GM23338 (cell line): ENCODE data around the gene EXOC3L1. TPM values are rescaled to one million over a fixed set of nuclear protein-coding genes. Genes with fewer than 3 reads are reported as not detected.

Experiments
- ATAC-seq: fragments of 200-7000 bp; cut with Tn5 transposase; 3 replicates; pipeline ENCODE4 v1.9.1; 2020
- DNase-seq: peaks from one replicate; pipeline ENCODE4 v3.0.0-alpha.2; 2015; ENCODE audit warnings: low spot score
- H2AFZ ChIP-seq: fragments of 200-600 bp; sonication (generic); 2 replicates; pipeline ENCODE4 v1.8.0; 2016; ENCODE audit warnings: antibody characterized with exemption, mild to moderate bottlenecking, moderate library complexity
- H3F3A ChIP-seq: fragments of 200-600 bp; sonication (generic); replicated peaks from 2 replicates; pipeline ENCODE4 v1.8.0; 2017; ENCODE audit warnings: antibody characterized with exemption, mixed run types, low read depth
- H3K27ac ChIP-seq: fragments of 200-600 bp; sonication (generic); 2 replicates; pipeline ENCODE4 v1.6.1; 2016; ENCODE audit warnings: low read depth
- H3K27me3 ChIP-seq: fragments of 200-600 bp; sonication (generic); 2 replicates; pipeline ENCODE4 v1.8.0; 2016; ENCODE audit warnings: mild to moderate bottlenecking, mixed run types, moderate library complexity; ENCODE audit not compliant: insufficient read depth
- H3K36me3 ChIP-seq: fragments of 200-600 bp; sonication (generic); 2 replicates; pipeline ENCODE4 v1.8.0; 2016; ENCODE audit warnings: mild to moderate bottlenecking; ENCODE audit not compliant: insufficient read depth
- H3K4me1 ChIP-seq: fragments of 200-600 bp; sonication (generic); 2 replicates; pipeline ENCODE4 v1.8.0; 2016; ENCODE audit warnings: mild to moderate bottlenecking, moderate library complexity; ENCODE audit not compliant: insufficient read depth
- H3K4me2 ChIP-seq: fragments of 200-600 bp; sonication (generic); 2 replicates; pipeline ENCODE4 v1.7.1; 2017; ENCODE audit warnings: mixed run types
- H3K4me3 ChIP-seq: fragments of 200-600 bp; sonication (generic); 2 replicates; pipeline ENCODE4 v1.6.1; 2016; ENCODE audit warnings: mixed run types
- H3K79me2 ChIP-seq: fragments of 200-600 bp; sonication (generic); replicated peaks from 2 replicates; pipeline ENCODE4 v1.8.0; 2017; ENCODE audit warnings: mild to moderate bottlenecking; ENCODE audit not compliant: insufficient read depth
- H3K9me2 ChIP-seq: fragments of 200-600 bp; sonication (generic); 2 replicates; pipeline ENCODE4 v1.8.0; 2017; ENCODE audit not compliant: insufficient read depth
- H4K20me1 ChIP-seq: fragments of 200-600 bp; sonication (generic); replicated peaks from 2 replicates; pipeline ENCODE4 v1.8.0; 2017; ENCODE audit warnings: mild to moderate bottlenecking; ENCODE audit not compliant: insufficient read depth
- H3K27ac Mint-ChIP-seq: 2 replicates; pipeline ENCODE4 v1.8.0; 2020; ENCODE audit warnings: inconsistent platforms, mild to moderate bottlenecking, moderate library complexity, mixed read lengths
- H3K27me3 Mint-ChIP-seq: 3 replicates; pipeline ENCODE4 v1.8.0; 2022; ENCODE audit warnings: low read depth, mild to moderate bottlenecking, moderate library complexity, mixed read lengths, inconsistent platforms; ENCODE audit not compliant: insufficient read depth, poor library complexity
- H3K36me3 Mint-ChIP-seq: 3 replicates; pipeline ENCODE4 v1.8.0; 2021; ENCODE audit warnings: low read depth, mild to moderate bottlenecking, inconsistent platforms, moderate library complexity, mixed read lengths
- H3K4me1 Mint-ChIP-seq: 3 replicates; pipeline ENCODE4 v1.8.0; 2020; ENCODE audit warnings: mild to moderate bottlenecking, inconsistent platforms, mixed read lengths
- H3K4me3 Mint-ChIP-seq: 3 replicates; pipeline ENCODE4 v1.8.0; 2021; ENCODE audit warnings: moderate library complexity, mild to moderate bottlenecking, inconsistent platforms, mixed read lengths
- H3K9me3 Mint-ChIP-seq: 3 replicates; pipeline ENCODE4 v1.8.0; 2020; ENCODE audit warnings: moderate library complexity, mild to moderate bottlenecking, inconsistent platforms, mixed read lengths
- CREB1 ChIP-seq: fragments of 250-450 bp; sonication (Bioruptor Pico); IDR thresholded peaks from 2 replicates; pipeline ENCODE4 v1.5.0; 2020; ENCODE audit warnings: low read depth, mild to moderate bottlenecking, moderate library complexity
- EZH2 ChIP-seq: fragments of 200-600 bp; sonication (generic); IDR thresholded peaks from one replicate; pipeline ENCODE4 v1.8.0; 2017; ENCODE audit warnings: antibody characterized with exemption, mild to moderate bottlenecking, low read depth; ENCODE audit not compliant: unreplicated experiment
- EZH2phosphoT487 ChIP-seq: fragments of 200-600 bp; sonication (generic); IDR thresholded peaks from one replicate; pipeline ENCODE4 v1.8.1; 2018; ENCODE audit warnings: antibody characterized with exemption; ENCODE audit not compliant: unreplicated experiment
- JUNB ChIP-seq: IDR thresholded peaks from one replicate; pipeline ENCODE4 v1.6.1; 2016; ENCODE audit warnings: antibody characterized with exemption; ENCODE audit not compliant: unreplicated experiment
- NANOG ChIP-seq: IDR thresholded peaks from 2 replicates; pipeline ENCODE4 v1.6.1; 2016; ENCODE audit warnings: antibody characterized with exemption, borderline replicate concordance
- POLR2AphosphoS5 ChIP-seq: IDR thresholded peaks from 2 replicates; pipeline ENCODE4 v1.6.1; 2016; ENCODE audit warnings: antibody characterized with exemption, low read depth
- REST ChIP-seq: IDR thresholded peaks from one replicate; pipeline ENCODE4 v1.6.1; 2018; ENCODE audit warnings: antibody characterized with exemption; ENCODE audit not compliant: unreplicated experiment
- STAT1 ChIP-seq: IDR thresholded peaks from one replicate; pipeline ENCODE4 v1.6.1; 2016; ENCODE audit warnings: antibody characterized with exemption; ENCODE audit not compliant: unreplicated experiment
- ZNF114 ChIP-seq: fragments of 250-450 bp; sonication (Bioruptor Pico); IDR thresholded peaks from 2 replicates; pipeline ENCODE4 v1.5.0; 2020; ENCODE audit warnings: mild to moderate bottlenecking, moderate library complexity
- ZNF331 ChIP-seq: fragments of 250-450 bp; sonication (Bioruptor Pico); IDR thresholded peaks from 2 replicates; pipeline ENCODE4 v1.5.0; 2020; ENCODE audit warnings: low read depth, mild to moderate bottlenecking, moderate library complexity
- ZNF462 ChIP-seq: fragments of 250-450 bp; sonication (Bioruptor Pico); IDR thresholded peaks from 2 replicates; pipeline ENCODE4 v1.5.0; 2020; ENCODE audit warnings: mild to moderate bottlenecking, moderate library complexity
- polyA plus RNA-seq: library from polyadenylated mRNA; unstranded; fragments of >200 nt; fragmentation: Nextera tagmentation; extraction: Ambion mirVana; gene quantifications from 2 replicates; pipeline ENCODE4 v1.2.1, GENCODE V29; 2016
- total RNA-seq: library from RNA; depleted of rRNA; stranded (reverse); fragments of >200 nt; shearing (Covaris generic); gene quantifications from 2 replicates; pipeline ENCODE4 v1.2.3, GENCODE V29; 2014
- TF ChIP-seq, protein P1 (sequence below): IDR thresholded peaks from 2 replicates; pipeline ENCODE4 v1.6.1; 2016; ENCODE audit warnings: antibody characterized with exemption
- TF ChIP-seq, protein P2 (sequence below), 2 experiments: fragments of 200-600 bp in 1 of 2; sonication (generic) in 1 of 2; conservative IDR thresholded peaks; 2 replicates each; pipeline versions ENCODE4 v1.5.1 to v1.6.1; 2016 to 2017; ENCODE audit warnings: antibody characterized with exemption in 2 of 2, low read depth in 2 of 2, mild to moderate bottlenecking in 2 of 2, moderate library complexity in 1 of 2

The EXOC3L1 gene
- total and polyA plus RNA-seq, 2 experiments from 2014 or later, result 1.1 to 2.3 TPM

- peaks cover 9% of the 10 kb centered on the region for H3K36me3 Mint-ChIP-seq
Measured at GRCh38 chr16:67188798-67189197, 1.1 kb downstream of the EXOC3L1 start.

More at GRCh38 chr16:67188798-67189197, 1.1 kb downstream of the EXOC3L1 start:
- Histone ChIP-seq H3K4me3 (no peak overlapping the region), H3F3A (0 out of 2 replicates have a peak, but pooled peaks cover 9% of the 10 kb centered on the region), H3K4me2 (no peak overlapping the region), H3K79me2 (peaks cover 17% of the 10 kb centered on the region), H3K4me1 (peaks cover 18% of the 10 kb centered on the region; the same call in 1 of the 2 replicates), H3K27ac (no peak overlapping the region), H3K36me3 (no peaks in the 10 kb centered on the region), H3K9me2 (no peaks in the 10 kb centered on the region), H3K27me3 (peaks cover 28% of the 10 kb centered on the region), H2AFZ (no peak overlapping the region), H4K20me1 (peaks cover 11% of the 10 kb centered on the region)
- Mint-ChIP-seq H3K27ac (no peak overlapping the region), H3K4me1 (peaks cover 32% of the 10 kb centered on the region), H3K9me3 (no peaks in the 10 kb centered on the region; the same call in 2 of the 3 replicates), H3K27me3 (peaks cover 32% of the 10 kb centered on the region), H3K4me3 (no peak overlapping the region)
- DNase-seq (no peak), ATAC-seq (no peak)
- TF ChIP-seq JUNB, result no peak
- no peak for TF ChIP-seq POLR2AphosphoS5
- no peak for TF ChIP-seq NANOG
- TF ChIP-seq ZNF114 (CRISPR knock-in tag), result no peak
- TF ChIP-seq, protein P1, sequence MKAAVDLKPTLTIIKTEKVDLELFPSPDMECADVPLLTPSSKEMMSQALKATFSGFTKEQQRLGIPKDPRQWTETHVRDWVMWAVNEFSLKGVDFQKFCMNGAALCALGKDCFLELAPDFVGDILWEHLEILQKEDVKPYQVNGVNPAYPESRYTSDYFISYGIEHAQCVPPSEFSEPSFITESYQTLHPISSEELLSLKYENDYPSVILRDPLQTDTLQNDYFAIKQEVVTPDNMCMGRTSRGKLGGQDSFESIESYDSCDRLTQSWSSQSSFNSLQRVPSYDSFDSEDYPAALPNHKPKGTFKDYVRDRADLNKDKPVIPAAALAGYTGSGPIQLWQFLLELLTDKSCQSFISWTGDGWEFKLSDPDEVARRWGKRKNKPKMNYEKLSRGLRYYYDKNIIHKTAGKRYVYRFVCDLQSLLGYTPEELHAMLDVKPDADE, result no peak
- no peak for TF ChIP-seq STAT1
- TF ChIP-seq EZH2phosphoT487, result no peak
- TF ChIP-seq ZNF462 (CRISPR knock-in tag), result no peak
- no peak for TF ChIP-seq EZH2
- TF ChIP-seq ZNF331 (CRISPR knock-in tag), result no peak
- TF ChIP-seq, protein P2, sequence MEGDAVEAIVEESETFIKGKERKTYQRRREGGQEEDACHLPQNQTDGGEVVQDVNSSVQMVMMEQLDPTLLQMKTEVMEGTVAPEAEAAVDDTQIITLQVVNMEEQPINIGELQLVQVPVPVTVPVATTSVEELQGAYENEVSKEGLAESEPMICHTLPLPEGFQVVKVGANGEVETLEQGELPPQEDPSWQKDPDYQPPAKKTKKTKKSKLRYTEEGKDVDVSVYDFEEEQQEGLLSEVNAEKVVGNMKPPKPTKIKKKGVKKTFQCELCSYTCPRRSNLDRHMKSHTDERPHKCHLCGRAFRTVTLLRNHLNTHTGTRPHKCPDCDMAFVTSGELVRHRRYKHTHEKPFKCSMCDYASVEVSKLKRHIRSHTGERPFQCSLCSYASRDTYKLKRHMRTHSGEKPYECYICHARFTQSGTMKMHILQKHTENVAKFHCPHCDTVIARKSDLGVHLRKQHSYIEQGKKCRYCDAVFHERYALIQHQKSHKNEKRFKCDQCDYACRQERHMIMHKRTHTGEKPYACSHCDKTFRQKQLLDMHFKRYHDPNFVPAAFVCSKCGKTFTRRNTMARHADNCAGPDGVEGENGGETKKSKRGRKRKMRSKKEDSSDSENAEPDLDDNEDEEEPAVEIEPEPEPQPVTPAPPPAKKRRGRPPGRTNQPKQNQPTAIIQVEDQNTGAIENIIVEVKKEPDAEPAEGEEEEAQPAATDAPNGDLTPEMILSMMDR (conservative IDR thresholded peaks at IDR 0.05; ENCODE audit: low read depth in 2 of 2), result no peak
- TF ChIP-seq CREB1 (CRISPR knock-in tag), result no peak
- no peak for TF ChIP-seq REST
